GM12801 (cell line): ENCODE measurements around the gene SHOC1.

ENCODE experiments used
- CTCF ChIP-seq: IDR thresholded peaks from one replicate; pipeline ENCODE4 v1.5.1; 2011; ENCODE audit warnings: control low read depth; ENCODE audit not compliant: insufficient read length; ENCODE audit errors: extremely low read depth

The SHOC1 gene

GRCh38 chr9:111805262-111805661 lies 10.5 kb upstream of the SHOC1 start:
- no peak for TF ChIP-seq CTCF

- TF ChIP-seq CTCF, result no peak
These were observed 9.9 kb upstream of the SHOC1 start for GRCh38 chr9:111804636-111805035.

- no peak for TF ChIP-seq CTCF
These were observed 9.2 kb upstream of the SHOC1 start for GRCh38 chr9:111803924-111804323.

GRCh38 chr9:111799915-111800526 lies 5.3 kb upstream of the SHOC1 start:
- TF ChIP-seq CTCF, result no peak

GRCh38 chr9:111799506-111799905 lies 4.8 kb upstream of the SHOC1 start:
- no peak for TF ChIP-seq CTCF

GRCh38 chr9:111798786-111799185 lies 4.0 kb upstream of the SHOC1 start:
- no peak for TF ChIP-seq CTCF

GRCh38 chr9:111795557-111795839 lies 761 bp upstream of the SHOC1 start:
- no peak for TF ChIP-seq CTCF

GRCh38 chr9:111789881-111790280 lies 4.9 kb downstream of the SHOC1 start:
- TF ChIP-seq CTCF, result no peak
